IgD-negative memory B cell (primary cell): ENCODE results near the gene VPS52. TPM values are rescaled to one million over a fixed set of nuclear protein-coding genes. Genes with fewer than 3 reads are reported as not detected.

ENCODE experiments used
- polyA plus RNA-seq: library from polyadenylated mRNA; unstranded; fragments of 300-500 nt; fragmentation: Illumina TruSeq; gene quantifications from one replicate; pipeline ENCODE4 v1.2.3, GENCODE V29; 2021

The VPS52 gene
- polyA plus RNA-seq, 1 donor from 2014 or later, result 18.4 TPM

Other genes starting within 250 kb of the VPS52 start
- gene HLA-DPA1, start 198.2 kb downstream of the VPS52 start, polyA plus RNA-seq, result 2,568 TPM
- gene HLA-DPB1, start 195.9 kb downstream of the VPS52 start, polyA plus RNA-seq, result 2,247 TPM
- gene COL11A2, start 79.4 kb downstream of the VPS52 start, polyA plus RNA-seq, result not detected
- 9.7 TPM for gene RXRB, start 71.2 kb downstream of the VPS52 start, polyA plus RNA-seq
- 23.1 TPM for gene SLC39A7, start 71.0 kb downstream of the VPS52 start, polyA plus RNA-seq
- 30.9 TPM for gene HSD17B8, start 67.2 kb downstream of the VPS52 start, polyA plus RNA-seq
- gene RING1, start 63.4 kb downstream of the VPS52 start, polyA plus RNA-seq, result 9.9 TPM
- gene RPS18, start 199 bp upstream of the VPS52 start, polyA plus RNA-seq, result 9,150 TPM
- gene B3GALT4, start 5.2 kb upstream of the VPS52 start, polyA plus RNA-seq, result 35.4 TPM
- 68.7 TPM for gene WDR46, start 17.4 kb upstream of the VPS52 start, polyA plus RNA-seq
- 49.3 TPM for gene PFDN6, start 17.7 kb upstream of the VPS52 start, polyA plus RNA-seq
- gene RGL2, start 27.1 kb upstream of the VPS52 start, polyA plus RNA-seq, result 19.0 TPM
- gene TAPBP, start 42.2 kb upstream of the VPS52 start, polyA plus RNA-seq, result 605 TPM
- 14.8 TPM for gene ZBTB22, start 45.9 kb upstream of the VPS52 start, polyA plus RNA-seq
- gene DAXX, start 51.1 kb upstream of the VPS52 start, polyA plus RNA-seq, result 144 TPM
- 0.23 TPM for gene KIFC1, start 119.9 kb upstream of the VPS52 start, polyA plus RNA-seq
- gene PHF1, start 139.1 kb upstream of the VPS52 start, polyA plus RNA-seq, result 77.0 TPM
- gene CUTA, start 146.2 kb upstream of the VPS52 start, polyA plus RNA-seq, result 449 TPM
- gene SYNGAP1, start 148.2 kb upstream of the VPS52 start, polyA plus RNA-seq, result 0.54 TPM
- gene ZBTB9, start 182.7 kb upstream of the VPS52 start, polyA plus RNA-seq, result 9.0 TPM